HepG2 (cell line): ENCODE results near the gene CASP6.

ENCODE experiments used
- BHLHE40 ChIP-seq: IDR thresholded peaks from 2 replicates; pipeline ENCODE4 v1.6.1; 2011; ENCODE audit warnings: low read length, improper control_type of control experiment
- ELF3 ChIP-seq: IDR thresholded peaks from 2 replicates; pipeline ENCODE4 v1.6.1; 2016; ENCODE audit warnings: missing genetic modification reagents, missing compliant biosample characterization
- FOSL1 ChIP-seq: sonication (generic); formaldehyde crosslinking; IDR thresholded peaks from 2 replicates; pipeline ENCODE4 v1.9.0; 2021; ENCODE audit warnings: missing genetic modification reagents, borderline replicate concordance
- NCOA2 ChIP-seq: sonication (generic); formaldehyde crosslinking; IDR thresholded peaks from 2 replicates; pipeline ENCODE4 v1.8.0; 2022; ENCODE audit warnings: inconsistent platforms
- RNF219 ChIP-seq: sonication (generic); formaldehyde crosslinking; IDR thresholded peaks from 2 replicates; pipeline ENCODE4 v1.5.0; 2020; ENCODE audit warnings: mild to moderate bottlenecking, missing genetic modification reagents
- SP1 ChIP-seq, 2 experiments: fragments of 450-650 bp in 1 of 2; sonication (generic) in 1 of 2; formaldehyde crosslinking in 1 of 2; IDR thresholded peaks; 2 replicates each; pipeline versions ENCODE4 v1.4.0 to v1.6.1; 2016 to 2020; ENCODE audit warnings: missing genetic modification reagents in 1 of 2
- ZC3H4 ChIP-seq: sonication (generic); formaldehyde crosslinking; IDR thresholded peaks from 2 replicates; pipeline ENCODE4 v1.4.0; 2020; ENCODE audit warnings: missing genetic modification reagents, borderline replicate concordance
- ZNF749 ChIP-seq: sonication (generic); formaldehyde crosslinking; IDR thresholded peaks from 2 replicates; pipeline ENCODE4 v1.8.0; 2022; ENCODE audit warnings: mild to moderate bottlenecking, missing genetic modification reagents, moderate library complexity, borderline replicate concordance
- TF ChIP-seq, protein P1 (sequence below): sonication (generic); formaldehyde crosslinking; IDR thresholded peaks from 2 replicates; pipeline ENCODE4 v1.4.0; 2020; ENCODE audit warnings: mild to moderate bottlenecking, missing genetic modification reagents
- TF ChIP-seq, protein P2 (sequence below): sonication (generic); formaldehyde crosslinking; IDR thresholded peaks from 2 replicates; pipeline ENCODE4 v1.4.0; 2020; ENCODE audit warnings: low read depth, mild to moderate bottlenecking, missing genetic modification reagents
- TF ChIP-seq, protein P3 (sequence below): sonication (generic); formaldehyde crosslinking; IDR thresholded peaks from 2 replicates; pipeline ENCODE4 v1.5.0; 2020; ENCODE audit warnings: mild to moderate bottlenecking, missing genetic modification reagents, moderate library complexity
- TF ChIP-seq, protein P4 (sequence below): sonication (generic); formaldehyde crosslinking; IDR thresholded peaks from 2 replicates; pipeline ENCODE4 v1.5.0; 2020; ENCODE audit warnings: missing genetic modification reagents
- TF ChIP-seq, protein P5 (sequence below): sonication (generic); formaldehyde crosslinking; IDR thresholded peaks from 2 replicates; pipeline ENCODE4 v1.8.1; 2022; ENCODE audit warnings: mild to moderate bottlenecking, missing genetic modification reagents

GRCh38 chr4:109701566-109702410, 1.5 kb downstream of the CASP6 start:
- TF ChIP-seq SP1 (IDR thresholded peaks at IDR 0.05) = no peak
- TF ChIP-seq SP1 (CRISPR knock-in tag; IDR thresholded peaks at IDR 0.05) = no peak
- no peak for TF ChIP-seq FOSL1 (CRISPR knock-in tag)
- TF ChIP-seq, protein P1, sequence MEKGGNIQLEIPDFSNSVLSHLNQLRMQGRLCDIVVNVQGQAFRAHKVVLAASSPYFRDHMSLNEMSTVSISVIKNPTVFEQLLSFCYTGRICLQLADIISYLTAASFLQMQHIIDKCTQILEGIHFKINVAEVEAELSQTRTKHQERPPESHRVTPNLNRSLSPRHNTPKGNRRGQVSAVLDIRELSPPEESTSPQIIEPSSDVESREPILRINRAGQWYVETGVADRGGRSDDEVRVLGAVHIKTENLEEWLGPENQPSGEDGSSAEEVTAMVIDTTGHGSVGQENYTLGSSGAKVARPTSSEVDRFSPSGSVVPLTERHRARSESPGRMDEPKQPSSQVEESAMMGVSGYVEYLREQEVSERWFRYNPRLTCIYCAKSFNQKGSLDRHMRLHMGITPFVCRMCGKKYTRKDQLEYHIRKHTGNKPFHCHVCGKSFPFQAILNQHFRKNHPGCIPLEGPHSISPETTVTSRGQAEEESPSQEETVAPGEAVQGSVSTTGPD = no peak
- TF ChIP-seq ZNF749 = no peak
- TF ChIP-seq, protein P2, sequence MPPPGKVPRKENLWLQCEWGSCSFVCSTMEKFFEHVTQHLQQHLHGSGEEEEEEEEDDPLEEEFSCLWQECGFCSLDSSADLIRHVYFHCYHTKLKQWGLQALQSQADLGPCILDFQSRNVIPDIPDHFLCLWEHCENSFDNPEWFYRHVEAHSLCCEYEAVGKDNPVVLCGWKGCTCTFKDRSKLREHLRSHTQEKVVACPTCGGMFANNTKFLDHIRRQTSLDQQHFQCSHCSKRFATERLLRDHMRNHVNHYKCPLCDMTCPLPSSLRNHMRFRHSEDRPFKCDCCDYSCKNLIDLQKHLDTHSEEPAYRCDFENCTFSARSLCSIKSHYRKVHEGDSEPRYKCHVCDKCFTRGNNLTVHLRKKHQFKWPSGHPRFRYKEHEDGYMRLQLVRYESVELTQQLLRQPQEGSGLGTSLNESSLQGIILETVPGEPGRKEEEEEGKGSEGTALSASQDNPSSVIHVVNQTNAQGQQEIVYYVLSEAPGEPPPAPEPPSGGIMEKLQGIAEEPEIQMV (CRISPR knock-in tag) = no peak
- TF ChIP-seq BHLHE40 = no peak
- TF ChIP-seq, protein P3, sequence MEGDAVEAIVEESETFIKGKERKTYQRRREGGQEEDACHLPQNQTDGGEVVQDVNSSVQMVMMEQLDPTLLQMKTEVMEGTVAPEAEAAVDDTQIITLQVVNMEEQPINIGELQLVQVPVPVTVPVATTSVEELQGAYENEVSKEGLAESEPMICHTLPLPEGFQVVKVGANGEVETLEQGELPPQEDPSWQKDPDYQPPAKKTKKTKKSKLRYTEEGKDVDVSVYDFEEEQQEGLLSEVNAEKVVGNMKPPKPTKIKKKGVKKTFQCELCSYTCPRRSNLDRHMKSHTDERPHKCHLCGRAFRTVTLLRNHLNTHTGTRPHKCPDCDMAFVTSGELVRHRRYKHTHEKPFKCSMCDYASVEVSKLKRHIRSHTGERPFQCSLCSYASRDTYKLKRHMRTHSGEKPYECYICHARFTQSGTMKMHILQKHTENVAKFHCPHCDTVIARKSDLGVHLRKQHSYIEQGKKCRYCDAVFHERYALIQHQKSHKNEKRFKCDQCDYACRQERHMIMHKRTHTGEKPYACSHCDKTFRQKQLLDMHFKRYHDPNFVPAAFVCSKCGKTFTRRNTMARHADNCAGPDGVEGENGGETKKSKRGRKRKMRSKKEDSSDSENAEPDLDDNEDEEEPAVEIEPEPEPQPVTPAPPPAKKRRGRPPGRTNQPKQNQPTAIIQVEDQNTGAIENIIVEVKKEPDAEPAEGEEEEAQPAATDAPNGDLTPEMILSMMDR (CRISPR knock-in tag) = no peak
- TF ChIP-seq ELF3 = no peak
- TF ChIP-seq RNF219 = no peak
- TF ChIP-seq ZC3H4 (CRISPR knock-in tag) = no peak
- TF ChIP-seq, protein P4, sequence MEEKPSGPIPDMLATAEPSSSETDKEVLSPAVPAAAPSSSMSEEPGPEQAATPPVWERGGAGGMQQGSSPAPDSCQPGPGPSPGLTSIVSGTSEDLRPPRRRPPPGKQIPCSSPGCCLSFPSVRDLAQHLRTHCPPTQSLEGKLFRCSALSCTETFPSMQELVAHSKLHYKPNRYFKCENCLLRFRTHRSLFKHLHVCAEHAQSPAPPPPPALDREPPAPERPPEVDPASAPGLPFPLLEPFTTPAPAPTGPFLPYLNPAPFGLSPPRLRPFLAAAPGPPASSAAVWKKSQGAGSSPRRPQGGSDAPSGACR = no peak
- TF ChIP-seq NCOA2 (CRISPR knock-in tag) = no peak
- TF ChIP-seq, protein P5, sequence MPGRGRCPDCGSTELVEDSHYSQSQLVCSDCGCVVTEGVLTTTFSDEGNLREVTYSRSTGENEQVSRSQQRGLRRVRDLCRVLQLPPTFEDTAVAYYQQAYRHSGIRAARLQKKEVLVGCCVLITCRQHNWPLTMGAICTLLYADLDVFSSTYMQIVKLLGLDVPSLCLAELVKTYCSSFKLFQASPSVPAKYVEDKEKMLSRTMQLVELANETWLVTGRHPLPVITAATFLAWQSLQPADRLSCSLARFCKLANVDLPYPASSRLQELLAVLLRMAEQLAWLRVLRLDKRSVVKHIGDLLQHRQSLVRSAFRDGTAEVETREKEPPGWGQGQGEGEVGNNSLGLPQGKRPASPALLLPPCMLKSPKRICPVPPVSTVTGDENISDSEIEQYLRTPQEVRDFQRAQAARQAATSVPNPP (CRISPR knock-in tag) = no peak
